Skeletal muscle tissue (tissue), 5 donors: ENCODE measurements around the gene C3orf62. TPM values are rescaled to one million over a fixed set of nuclear protein-coding genes. Genes with fewer than 3 reads are reported as not detected.
"Not testable (repeated sequence)": the region's sequence is repeated elsewhere in the genome, so short reads cannot be mapped to it uniquely, and the experiment has no call there.

Source experiments
- H3K27ac ChIP-seq: one replicate; pipeline ENCODE4 v1.7.0; 2013; ENCODE audit warnings: mild to moderate bottlenecking, low read depth, low read length, inconsistent platforms
- H3K27me3 ChIP-seq, 3 donors: one replicate each; pipeline ENCODE4 v1.7.0; 2013; ENCODE audit warnings: low read length in 3 of 3; ENCODE audit not compliant: control insufficient read depth in 3 of 3, insufficient read depth in 3 of 3
- H3K36me3 ChIP-seq, 3 donors: one replicate each; pipeline ENCODE4 v1.7.0; 2013; ENCODE audit warnings: low read length in 3 of 3; ENCODE audit not compliant: control insufficient read depth in 3 of 3, insufficient read depth in 3 of 3
- H3K4me1 ChIP-seq, 3 donors: one replicate each; pipeline ENCODE4 v1.7.0; 2013; ENCODE audit warnings: low read length in 3 of 3, mild to moderate bottlenecking in 3 of 3; ENCODE audit not compliant: control insufficient read depth in 3 of 3, insufficient read depth in 3 of 3
- H3K4me3 ChIP-seq, 3 donors: one replicate each; pipeline ENCODE4 v1.7.0; 2013; ENCODE audit warnings: low read length in 3 of 3
- H3K9ac ChIP-seq, 3 donors: one replicate each; pipeline ENCODE4 v1.7.0; 2013; ENCODE audit warnings: low read length in 3 of 3, mild to moderate bottlenecking in 3 of 3, moderate library complexity in 2 of 3, low read depth in 1 of 3
- H3K9me3 ChIP-seq, 3 donors: one replicate each; pipeline ENCODE4 v1.7.0; 2013; ENCODE audit warnings: low read length in 3 of 3; ENCODE audit not compliant: control insufficient read depth in 3 of 3
- small RNA-seq: library from RNA; depleted of rRNA; stranded (forward); fragments of <200 nt; gene quantifications from one replicate; pipeline ENCODE3, GENCODE V24; 2014
- total RNA-seq: library from RNA; depleted of rRNA; stranded (reverse); fragments of >200 nt; gene quantifications from one replicate; pipeline ENCODE4 v1.2.3, GENCODE V29; 2014
- donor health status: Osteomylitis.

The C3orf62 gene
- total RNA-seq, 1 donor from 2014 or later: 1.6 TPM

DNA sequence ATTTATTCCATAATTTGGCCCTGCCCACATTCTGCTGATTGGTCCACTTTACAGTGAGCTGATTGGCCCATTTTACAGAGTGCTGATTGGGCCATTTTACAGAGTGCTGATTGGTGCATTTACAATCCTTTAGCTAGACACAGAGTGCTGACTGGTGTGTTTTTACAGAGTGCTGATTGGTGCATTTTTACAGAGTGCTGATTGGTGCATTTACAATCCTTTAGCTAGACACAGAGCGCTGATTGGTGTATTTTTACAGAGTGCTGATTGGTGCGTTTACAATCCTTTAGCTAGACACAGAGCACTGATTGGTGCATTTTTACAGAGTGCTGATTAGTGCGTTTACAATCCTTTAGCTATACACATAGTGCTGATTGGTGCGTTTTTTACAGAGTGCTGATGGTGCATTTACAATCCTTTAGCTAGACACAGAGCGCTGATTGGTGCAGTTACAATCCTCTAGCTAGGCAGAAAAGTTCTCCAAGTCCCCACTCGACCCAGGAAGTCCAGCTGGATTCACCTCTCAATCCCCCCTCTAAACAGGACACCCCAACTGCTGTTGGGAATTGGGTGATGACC is 56.0 kb downstream of the C3orf62 start:
- H3K27me3 ChIP-seq, H3K36me3 ChIP-seq, H3K4me3 ChIP-seq, H3K9me3 ChIP-seq, H3K9ac ChIP-seq, H3K27ac ChIP-seq: not testable (repeated sequence)
- peaks cover 4 to 20% (median 17%) of the 10 kb centered on the region in 3 donors for H3K4me1 ChIP-seq

DNA sequence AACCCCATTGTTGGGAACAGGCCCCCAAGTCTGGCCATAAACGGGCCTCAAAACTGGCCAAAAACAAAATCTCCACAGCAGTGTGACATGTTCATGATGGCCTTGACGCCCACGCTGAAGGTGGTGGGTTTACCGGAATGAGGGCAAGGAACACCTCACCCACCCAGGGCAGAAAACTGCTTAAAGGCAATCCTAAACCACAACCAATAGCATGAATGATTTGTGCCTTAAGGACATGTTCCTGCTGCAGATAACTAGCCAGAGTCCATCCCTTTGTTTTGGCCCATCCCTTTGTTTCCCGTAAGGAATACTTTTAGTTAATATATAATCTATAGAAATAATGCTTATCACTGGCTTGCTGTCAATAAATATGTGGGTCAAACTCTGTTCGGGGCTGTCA is 57.9 kb downstream of the C3orf62 start:
- no peak overlapping the region for H3K4me3 ChIP-seq
- H3K27me3 ChIP-seq: no peaks in the 10 kb centered on the region
- H3K9me3 ChIP-seq: no peaks in the 10 kb centered on the region
- peak overlapping the region; percentile 91 for H3K27ac ChIP-seq
- peak overlapping the region in 1 of 3 donors; percentile 45 for H3K9ac ChIP-seq
- peaks cover 0 to under 1% (median 0%) of the 10 kb centered on the region in 3 donors for H3K36me3 ChIP-seq
- peaks cover 4 to 21% (median 20%) of the 10 kb centered on the region in 3 donors for H3K4me1 ChIP-seq

Small RNA genes within 50 kb of the gene (small RNA-seq; reads per million reads assigned to genes)
- gene AC121247.2 (not detected), gene MIR4271 (not detected), gene RF00019 (not detected)

Other genes with a start within 250 kb of the C3orf62 start
- gene IMPDH2, start 247.8 kb downstream of the C3orf62 start, total RNA-seq: 523 TPM
- gene QRICH1, start 183.2 kb downstream of the C3orf62 start, total RNA-seq: 92.9 TPM
- 393 TPM for gene QARS1, start 172.5 kb downstream of the C3orf62 start, total RNA-seq
- 37.1 TPM for gene USP19, start 156.4 kb downstream of the C3orf62 start, total RNA-seq
- 601 TPM for gene LAMB2, start 144.2 kb downstream of the C3orf62 start, total RNA-seq
- 11.5 TPM for gene CCDC71, start 110.9 kb downstream of the C3orf62 start, total RNA-seq
- gene KLHDC8B, start 105.6 kb downstream of the C3orf62 start, total RNA-seq: 83.5 TPM
- 18.3 TPM for gene USP4, start 62.8 kb upstream of the C3orf62 start, total RNA-seq
- 89.2 TPM for gene GPX1, start 81.1 kb upstream of the C3orf62 start, total RNA-seq
- 291 TPM for gene RHOA, start 134.7 kb upstream of the C3orf62 start, total RNA-seq
- gene TCTA, start 135.2 kb upstream of the C3orf62 start, total RNA-seq: 8.9 TPM
- 2.6 TPM for gene AMT, start 145.2 kb upstream of the C3orf62 start, total RNA-seq
- gene NICN1, start 152.1 kb upstream of the C3orf62 start, total RNA-seq: 2.6 TPM
- 77.2 TPM for gene DAG1, start 193.0 kb upstream of the C3orf62 start, total RNA-seq